GM19239 (cell line): Measurements from ENCODE around the gene TRIM3.

ENCODE experiments used
- DNase-seq: peaks from one replicate; pipeline ENCODE4 v3.0.0; 2011; ENCODE audit warnings: low spot score; ENCODE audit not compliant: insufficient read length
- FAIRE-seq: peaks from 2 replicates; lab custom pipeline; 2011; peaks lifted over from hg19 to GRCh38; lab: Jason Lieb, UNC

Gene TRIM3

GRCh38 chr11:6481012-6481923, 7.5 kb upstream of the TRIM3 start, which contains the start of the genes ARFIP2 and TIMM10B:
TSS of gene ARFIP2 (minus strand) at chr11:6481331. CDS start at chr11:6480421, 910 bp downstream.
TSS of gene TIMM10B (plus strand) at chr11:6481501. CDS start at chr11:6481517, 16 bp downstream.
- peak; percentile 97 for DNase-seq
- FAIRE-seq, result peak; percentile 99

GRCh38 chr11:6480299-6480914, 6.7 kb upstream of the TRIM3 start:
- no peak for FAIRE-seq

GRCh38 chr11:6476571-6476970, 2.8 kb upstream of the TRIM3 start:
- FAIRE-seq (no peak), DNase-seq (no peak)

More at GRCh38 chr11:6480299-6480914, 6.7 kb upstream of the TRIM3 start:
- no peak for DNase-seq

DNA sequence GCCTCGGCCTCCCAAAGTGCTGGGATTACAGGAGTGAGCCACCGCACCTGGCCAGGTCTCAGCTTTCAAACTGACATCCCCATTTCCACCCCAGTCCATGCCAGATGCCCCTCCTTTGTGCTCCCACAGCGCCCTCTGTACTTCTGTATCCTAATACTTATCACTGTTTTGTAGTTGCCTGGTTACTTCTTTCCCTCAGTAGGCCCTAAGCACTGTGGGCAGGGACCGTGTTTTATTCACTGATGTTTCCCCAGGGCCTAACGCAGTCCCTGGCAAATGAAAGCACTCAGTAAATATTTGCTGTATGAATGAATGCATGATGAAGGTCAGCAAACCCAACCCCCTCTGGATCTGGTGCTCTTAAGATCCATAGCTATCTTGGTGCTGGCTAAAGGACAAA, 2.2 kb upstream of the TRIM3 start:
- DNase-seq (no peak), FAIRE-seq (no peak)

- FAIRE-seq, result no peak
- no peak for DNase-seq
Measured at GRCh38 chr11:6474806-6475500, 1.2 kb upstream of the TRIM3 start.

GRCh38 chr11:6474413-6474792, 662 bp upstream of the TRIM3 start:
- no peak for DNase-seq
- peak; percentile 52 for FAIRE-seq

DNA sequence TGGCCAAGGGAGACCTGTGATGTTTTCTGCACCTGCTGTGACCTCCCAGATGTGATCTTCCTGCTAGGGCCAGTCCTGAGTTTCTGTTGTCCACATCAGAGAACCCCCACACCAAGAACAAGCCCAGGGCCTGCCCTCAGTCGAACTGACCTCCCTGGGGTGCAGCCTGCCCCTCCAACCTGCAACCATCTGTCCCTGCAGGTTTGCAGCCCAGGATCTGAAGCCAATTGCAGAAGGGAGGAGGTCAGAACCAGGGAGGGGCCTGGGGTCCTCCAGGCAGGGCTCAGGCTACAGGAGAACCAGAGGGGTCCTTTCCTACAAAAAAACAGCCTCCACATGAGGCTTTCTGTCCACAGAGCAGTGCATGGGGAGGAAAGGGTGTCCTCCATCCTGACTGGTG, 807 bp downstream of the TRIM3 start:
- FAIRE-seq, result no peak
- DNase-seq, result no peak

DNA sequence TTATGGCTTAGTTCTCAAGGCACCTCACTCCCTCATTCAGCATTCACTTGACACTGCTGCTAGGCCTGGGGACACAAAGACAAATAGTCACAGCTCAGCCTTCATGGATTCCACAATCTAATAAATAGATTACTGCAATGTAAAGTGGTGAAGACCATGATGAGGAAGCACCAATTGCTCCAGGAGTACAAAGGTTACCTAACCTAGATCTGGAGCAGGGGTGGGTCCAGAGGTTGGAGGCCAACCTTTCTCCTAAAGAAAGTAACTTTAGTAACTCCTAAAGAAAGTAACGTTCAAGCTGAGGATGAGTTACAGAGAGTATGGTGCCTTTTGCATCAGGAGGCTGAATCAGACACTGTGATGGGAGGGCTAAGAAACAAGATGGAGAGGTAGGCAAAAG, 4.1 kb downstream of the TRIM3 start:
- no peak for FAIRE-seq

GRCh38 chr11:6468712-6469495, 4.8 kb downstream of the TRIM3 start:
- DNase-seq, result peak; percentile 72
- peak; percentile 86 for FAIRE-seq

More for the DNA sequence above, 4.1 kb downstream of the TRIM3 start:
- no peak for DNase-seq

DNA sequence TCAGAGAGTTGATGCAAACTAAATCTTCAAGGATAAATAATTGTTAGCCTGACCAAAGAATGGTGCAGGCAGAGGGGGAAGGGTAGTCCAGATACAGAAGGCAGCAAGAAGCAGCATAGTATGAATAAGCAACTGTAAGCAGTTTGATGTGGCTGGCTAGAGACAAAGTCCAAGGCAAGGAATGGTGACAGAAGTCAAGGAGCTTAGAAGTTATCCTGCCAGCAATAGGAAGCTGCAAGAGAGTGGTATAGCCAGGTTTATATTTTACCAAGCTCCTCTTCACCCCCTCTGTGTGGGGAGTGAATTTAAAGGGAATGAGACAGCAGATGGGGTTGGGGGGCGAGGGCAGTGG, 14.7 kb downstream of the TRIM3 start:
- DNase-seq, result no peak
- no peak for FAIRE-seq

DNA sequence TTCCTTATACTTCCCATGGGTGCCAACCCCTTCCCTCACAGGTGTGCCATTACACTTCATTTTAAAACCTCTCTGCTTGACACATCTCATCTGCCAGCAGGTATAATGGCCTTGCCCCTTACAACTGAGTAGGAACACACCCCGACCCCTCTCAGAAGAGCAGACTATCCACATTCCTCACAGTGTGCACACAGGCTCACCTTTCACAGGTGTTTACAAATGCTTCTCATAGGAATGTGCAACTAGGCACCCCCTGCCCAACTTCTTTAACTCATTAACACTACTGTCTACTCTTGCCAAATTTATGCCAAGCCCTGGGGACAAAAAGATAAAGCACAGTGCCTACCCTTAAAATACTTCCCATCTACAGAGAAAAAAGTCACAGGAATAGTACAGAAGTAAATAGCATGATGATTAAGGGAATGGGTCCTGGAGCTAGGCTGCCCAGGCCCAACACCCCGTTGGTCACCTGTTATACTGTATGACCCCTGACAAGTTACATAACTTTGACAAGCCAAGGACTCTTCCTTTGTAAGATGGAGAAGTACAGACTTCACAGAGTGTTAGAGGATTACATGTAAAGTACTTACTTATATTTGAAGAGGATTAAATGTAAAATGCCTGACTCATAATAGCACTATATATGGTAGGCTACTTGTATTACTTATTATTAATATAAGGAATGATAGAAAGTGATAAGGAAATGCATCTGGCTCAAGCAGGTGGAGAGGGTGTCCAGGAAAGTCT, 15.2 kb downstream of the TRIM3 start:
- no peak for FAIRE-seq
- DNase-seq, result no peak

DNA sequence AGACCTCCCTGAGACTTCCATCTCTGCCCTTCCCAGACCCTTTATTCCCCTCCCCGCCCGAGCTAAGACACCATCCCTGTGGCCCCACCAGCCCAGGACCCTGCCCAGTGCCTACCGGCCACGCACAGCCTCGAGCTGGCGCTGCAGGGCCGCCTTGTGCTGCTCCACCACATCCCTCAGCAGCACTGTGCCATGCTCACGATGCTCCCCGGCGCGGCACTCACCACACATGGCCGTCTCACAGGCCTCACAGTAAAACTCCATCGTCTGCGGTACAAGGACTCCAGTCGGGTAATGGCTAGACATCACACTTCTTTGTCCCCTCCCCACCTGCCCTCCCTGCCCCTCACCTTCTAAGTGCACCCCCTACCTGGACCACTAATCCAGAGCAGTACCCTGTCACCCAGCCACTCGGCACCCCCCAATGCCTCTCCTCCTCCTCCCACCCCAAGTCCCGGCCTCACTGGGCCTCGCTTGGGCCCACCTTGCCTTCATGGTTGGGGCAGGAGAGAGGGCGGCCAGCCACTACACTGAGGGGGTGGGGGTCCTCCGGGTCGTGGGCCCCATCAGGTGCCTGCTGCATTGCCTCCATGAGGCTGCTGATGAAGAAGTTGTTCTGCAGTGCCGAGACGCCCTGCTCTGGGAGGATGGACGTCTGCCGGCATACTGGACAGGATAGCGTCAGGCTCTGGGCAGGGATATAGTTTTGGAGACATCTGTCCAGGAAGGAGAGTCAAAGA, 16.0 kb downstream of the TRIM3 start:
- no peak for FAIRE-seq

GRCh38 chr11:6456361-6457073, 17.2 kb downstream of the TRIM3 start:
- FAIRE-seq, result no peak

More for the DNA sequence above, 16.0 kb downstream of the TRIM3 start:
- no peak for DNase-seq

GRCh38 chr11:6455070-6455469, 18.7 kb downstream of the TRIM3 start:
- FAIRE-seq (no peak), DNase-seq (no peak)

More at GRCh38 chr11:6456361-6457073, 17.2 kb downstream of the TRIM3 start:
- no peak for DNase-seq

DNA sequence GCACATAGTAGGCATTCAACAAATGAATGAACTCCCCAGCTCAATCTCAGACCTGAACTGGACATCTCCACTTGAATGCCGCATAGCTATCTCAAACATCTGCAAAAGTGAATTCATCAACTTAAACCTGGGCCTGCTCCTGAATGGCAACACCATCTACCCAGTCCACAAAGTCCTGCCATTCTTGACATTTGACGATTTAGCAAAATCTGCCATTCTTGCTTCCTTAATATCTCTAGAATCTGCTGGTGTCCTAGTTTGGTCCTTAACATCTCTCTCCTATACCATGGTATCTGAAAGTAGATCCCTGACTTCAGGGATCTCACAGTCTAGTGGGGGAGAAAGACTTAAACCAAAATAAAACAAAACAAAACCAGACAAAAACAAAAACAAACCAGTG, 20.6 kb downstream of the TRIM3 start:
- DNase-seq, result no peak

GRCh38 chr11:6452219-6452618, 21.5 kb downstream of the TRIM3 start:
- FAIRE-seq, result no peak

More for the DNA sequence above, 20.6 kb downstream of the TRIM3 start:
- FAIRE-seq, result no peak

GRCh38 chr11:6448574-6448973, 25.2 kb downstream of the TRIM3 start:
- FAIRE-seq (no peak), DNase-seq (no peak)

More at GRCh38 chr11:6452219-6452618, 21.5 kb downstream of the TRIM3 start:
- no peak for DNase-seq
